ENCODE measurements around the gene AIFM3. TPM values are rescaled to one million over a fixed set of nuclear protein-coding genes. Genes with fewer than 3 reads are reported as not detected.

Gene AIFM3
- total and polyA plus RNA-seq, 2 of the 13 experiments (the other 11 are each of a cell fraction or from before 2014, with no cell fraction given): 9.0 to 15.3 TPM

- TF ChIP-seq ZNF572 (CRISPR knock-in tag; IDR thresholded peaks at IDR 0.05): no peak
- TF ChIP-seq SOX5 (CRISPR knock-in tag; IDR thresholded peaks at IDR 0.05; ENCODE audit: borderline replicate concordance): peak; percentile 62; the same call in 1 of the 2 replicates
- TF ChIP-seq, protein P1, sequence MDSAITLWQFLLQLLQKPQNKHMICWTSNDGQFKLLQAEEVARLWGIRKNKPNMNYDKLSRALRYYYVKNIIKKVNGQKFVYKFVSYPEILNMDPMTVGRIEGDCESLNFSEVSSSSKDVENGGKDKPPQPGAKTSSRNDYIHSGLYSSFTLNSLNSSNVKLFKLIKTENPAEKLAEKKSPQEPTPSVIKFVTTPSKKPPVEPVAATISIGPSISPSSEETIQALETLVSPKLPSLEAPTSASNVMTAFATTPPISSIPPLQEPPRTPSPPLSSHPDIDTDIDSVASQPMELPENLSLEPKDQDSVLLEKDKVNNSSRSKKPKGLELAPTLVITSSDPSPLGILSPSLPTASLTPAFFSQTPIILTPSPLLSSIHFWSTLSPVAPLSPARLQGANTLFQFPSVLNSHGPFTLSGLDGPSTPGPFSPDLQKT (CRISPR knock-in tag; IDR thresholded peaks at IDR 0.05; ENCODE audit: borderline replicate concordance): no peak
- TF ChIP-seq FOXO1 (CRISPR knock-in tag; IDR thresholded peaks at IDR 0.05): peak; percentile 24; the same call in 1 of the 2 replicates
- TF ChIP-seq, protein P2, sequence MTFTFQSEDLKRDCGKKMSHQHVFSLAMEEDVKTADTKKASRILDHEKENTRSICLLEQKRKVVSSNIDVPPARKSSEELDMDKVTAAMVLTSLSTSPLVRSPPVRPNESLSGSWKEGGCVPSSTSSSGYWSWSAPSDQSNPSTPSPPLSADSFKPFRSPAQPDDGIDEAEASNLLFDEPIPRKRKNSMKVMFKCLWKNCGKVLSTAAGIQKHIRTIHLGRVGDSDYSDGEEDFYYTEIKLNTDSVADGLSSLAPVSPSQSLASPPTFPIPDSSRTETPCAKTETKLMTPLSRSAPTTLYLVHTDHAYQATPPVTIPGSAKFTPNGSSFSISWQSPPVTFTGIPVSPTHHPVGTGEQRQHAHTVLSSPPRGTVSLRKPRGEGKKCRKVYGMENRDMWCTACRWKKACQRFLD (CRISPR knock-in tag; IDR thresholded peaks at IDR 0.05; ENCODE audit: borderline replicate concordance): no peak
- TF ChIP-seq ZNF333 (CRISPR knock-in tag; IDR thresholded peaks at IDR 0.05; ENCODE audit: borderline replicate concordance): no peak
- TF ChIP-seq HNRNPK (IDR thresholded peaks at IDR 0.05; ENCODE audit: low read depth, low read length, poor library complexity, severe bottlenecking): no peak
- no peak for TF ChIP-seq MIER3 (CRISPR knock-in tag; IDR thresholded peaks at IDR 0.05; ENCODE audit: borderline replicate concordance)
- TF ChIP-seq, protein P3, sequence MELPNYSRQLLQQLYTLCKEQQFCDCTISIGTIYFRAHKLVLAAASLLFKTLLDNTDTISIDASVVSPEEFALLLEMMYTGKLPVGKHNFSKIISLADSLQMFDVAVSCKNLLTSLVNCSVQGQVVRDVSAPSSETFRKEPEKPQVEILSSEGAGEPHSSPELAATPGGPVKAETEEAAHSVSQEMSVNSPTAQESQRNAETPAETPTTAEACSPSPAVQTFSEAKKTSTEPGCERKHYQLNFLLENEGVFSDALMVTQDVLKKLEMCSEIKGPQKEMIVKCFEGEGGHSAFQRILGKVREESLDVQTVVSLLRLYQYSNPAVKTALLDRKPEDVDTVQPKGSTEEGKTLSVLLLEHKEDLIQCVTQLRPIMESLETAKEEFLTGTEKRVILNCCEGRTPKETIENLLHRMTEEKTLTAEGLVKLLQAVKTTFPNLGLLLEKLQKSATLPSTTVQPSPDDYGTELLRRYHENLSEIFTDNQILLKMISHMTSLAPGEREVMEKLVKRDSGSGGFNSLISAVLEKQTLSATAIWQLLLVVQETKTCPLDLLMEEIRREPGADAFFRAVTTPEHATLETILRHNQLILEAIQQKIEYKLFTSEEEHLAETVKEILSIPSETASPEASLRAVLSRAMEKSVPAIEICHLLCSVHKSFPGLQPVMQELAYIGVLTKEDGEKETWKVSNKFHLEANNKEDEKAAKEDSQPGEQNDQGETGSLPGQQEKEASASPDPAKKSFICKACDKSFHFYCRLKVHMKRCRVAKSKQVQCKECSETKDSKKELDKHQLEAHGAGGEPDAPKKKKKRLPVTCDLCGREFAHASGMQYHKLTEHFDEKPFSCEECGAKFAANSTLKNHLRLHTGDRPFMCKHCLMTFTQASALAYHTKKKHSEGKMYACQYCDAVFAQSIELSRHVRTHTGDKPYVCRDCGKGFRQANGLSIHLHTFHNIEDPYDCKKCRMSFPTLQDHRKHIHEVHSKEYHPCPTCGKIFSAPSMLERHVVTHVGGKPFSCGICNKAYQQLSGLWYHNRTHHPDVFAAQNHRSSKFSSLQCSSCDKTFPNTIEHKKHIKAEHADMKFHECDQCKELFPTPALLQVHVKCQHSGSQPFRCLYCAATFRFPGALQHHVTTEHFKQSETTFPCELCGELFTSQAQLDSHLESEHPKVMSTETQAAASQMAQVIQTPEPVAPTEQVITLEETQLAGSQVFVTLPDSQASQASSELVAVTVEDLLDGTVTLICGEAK (IDR thresholded peaks at IDR 0.05): no peak
- TF ChIP-seq, protein P3 (CRISPR knock-in tag; IDR thresholded peaks at IDR 0.05): no peak
- no peak for TF ChIP-seq DDIT3 (CRISPR knock-in tag; IDR thresholded peaks at IDR 0.05)
- no peak for TF ChIP-seq ZNF24 (IDR thresholded peaks at IDR 0.05)
- TF ChIP-seq ZSCAN29 (CRISPR knock-in tag; conservative IDR thresholded peaks at IDR 0.05): 0 out of 2 replicates have a peak, but pooled peaks have one; percentile 53
- TF ChIP-seq ZNF775 (CRISPR knock-in tag; IDR thresholded peaks at IDR 0.05; ENCODE audit: borderline replicate concordance): no peak
- TF ChIP-seq RFXAP (CRISPR knock-in tag; IDR thresholded peaks at IDR 0.05; ENCODE audit: borderline replicate concordance): no peak
- TF ChIP-seq HMG20A (CRISPR knock-in tag; IDR thresholded peaks at IDR 0.05; ENCODE audit: borderline replicate concordance): 0 out of 2 replicates have a peak, but pooled peaks have one; percentile 28
- no peak for TF ChIP-seq HDAC1 (CRISPR knock-in tag; IDR thresholded peaks at IDR 0.05)
- TF ChIP-seq ISL2 (CRISPR knock-in tag; IDR thresholded peaks at IDR 0.05): peak; percentile 57; the same call in 1 of the 2 replicates
These were observed 15.7 kb upstream of the AIFM3 start (continued) for GRCh38 chr22:20951151-20951931.
